GM12865 (cell line): ENCODE data around the gene ITPRID1.

Experiments
- DNase-seq: peaks from one replicate; pipeline ENCODE4 v3.0.0; 2010; ENCODE audit warnings: low read depth
- H3K4me3 ChIP-seq: 2 replicates; pipeline ENCODE4 v1.5.1; 2011; ENCODE audit warnings: mild to moderate bottlenecking, low read depth, low read length, control low read depth
- TF ChIP-seq, protein P1 (sequence below): IDR thresholded peaks from 2 replicates; pipeline ENCODE4 v1.5.1; 2011; ENCODE audit warnings: low read length, control low read depth, low read depth, inconsistent platforms; ENCODE audit not compliant: insufficient read depth; ENCODE audit errors: missing control alignments

Gene ITPRID1

DNA sequence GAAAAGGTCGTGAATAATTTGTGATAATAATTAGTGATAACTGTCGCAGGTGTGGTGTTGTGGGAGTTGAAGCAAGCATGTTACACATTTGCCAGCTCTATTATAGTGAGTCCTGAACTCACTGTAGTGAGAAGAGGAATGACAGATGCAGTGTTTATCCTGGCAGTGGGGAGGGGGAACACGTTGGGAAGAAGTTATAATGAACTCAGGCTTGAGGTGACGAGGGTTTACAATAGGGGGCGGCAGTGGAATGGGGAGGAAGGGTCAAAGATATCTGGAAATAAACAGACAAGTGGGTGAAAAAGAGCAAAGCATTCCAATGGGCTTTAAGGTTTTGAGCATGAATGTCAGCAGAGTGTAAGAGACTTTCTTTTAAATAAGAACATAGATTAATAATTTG lies 49.6 kb downstream of the ITPRID1 start:
- no peak for DNase-seq
- TF ChIP-seq, protein P1, sequence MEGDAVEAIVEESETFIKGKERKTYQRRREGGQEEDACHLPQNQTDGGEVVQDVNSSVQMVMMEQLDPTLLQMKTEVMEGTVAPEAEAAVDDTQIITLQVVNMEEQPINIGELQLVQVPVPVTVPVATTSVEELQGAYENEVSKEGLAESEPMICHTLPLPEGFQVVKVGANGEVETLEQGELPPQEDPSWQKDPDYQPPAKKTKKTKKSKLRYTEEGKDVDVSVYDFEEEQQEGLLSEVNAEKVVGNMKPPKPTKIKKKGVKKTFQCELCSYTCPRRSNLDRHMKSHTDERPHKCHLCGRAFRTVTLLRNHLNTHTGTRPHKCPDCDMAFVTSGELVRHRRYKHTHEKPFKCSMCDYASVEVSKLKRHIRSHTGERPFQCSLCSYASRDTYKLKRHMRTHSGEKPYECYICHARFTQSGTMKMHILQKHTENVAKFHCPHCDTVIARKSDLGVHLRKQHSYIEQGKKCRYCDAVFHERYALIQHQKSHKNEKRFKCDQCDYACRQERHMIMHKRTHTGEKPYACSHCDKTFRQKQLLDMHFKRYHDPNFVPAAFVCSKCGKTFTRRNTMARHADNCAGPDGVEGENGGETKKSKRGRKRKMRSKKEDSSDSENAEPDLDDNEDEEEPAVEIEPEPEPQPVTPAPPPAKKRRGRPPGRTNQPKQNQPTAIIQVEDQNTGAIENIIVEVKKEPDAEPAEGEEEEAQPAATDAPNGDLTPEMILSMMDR: no peak
- H3K4me3 ChIP-seq: no peak overlapping the region

DNA sequence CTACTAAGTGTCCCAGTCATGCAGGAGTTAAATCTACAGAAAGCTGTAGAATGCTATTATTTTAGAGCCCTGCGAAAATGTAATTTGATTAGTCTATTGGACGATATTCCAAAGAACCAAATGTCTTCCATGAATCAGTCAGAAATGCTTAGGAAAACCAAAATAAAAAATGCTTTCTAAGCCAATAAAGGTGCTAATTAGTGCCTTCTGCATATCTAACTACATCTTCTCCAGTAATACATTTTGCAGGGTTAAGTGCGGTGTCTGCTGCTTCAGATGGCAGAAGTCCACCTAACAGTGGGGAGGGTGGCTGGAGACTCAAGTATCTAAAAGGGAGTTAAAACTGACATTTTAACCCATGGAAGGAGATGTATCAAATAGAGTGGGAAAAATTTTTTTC lies 50.1 kb downstream of the ITPRID1 start:
- no peak for DNase-seq
- TF ChIP-seq, protein P1: no peak
- no peak overlapping the region for H3K4me3 ChIP-seq

DNA sequence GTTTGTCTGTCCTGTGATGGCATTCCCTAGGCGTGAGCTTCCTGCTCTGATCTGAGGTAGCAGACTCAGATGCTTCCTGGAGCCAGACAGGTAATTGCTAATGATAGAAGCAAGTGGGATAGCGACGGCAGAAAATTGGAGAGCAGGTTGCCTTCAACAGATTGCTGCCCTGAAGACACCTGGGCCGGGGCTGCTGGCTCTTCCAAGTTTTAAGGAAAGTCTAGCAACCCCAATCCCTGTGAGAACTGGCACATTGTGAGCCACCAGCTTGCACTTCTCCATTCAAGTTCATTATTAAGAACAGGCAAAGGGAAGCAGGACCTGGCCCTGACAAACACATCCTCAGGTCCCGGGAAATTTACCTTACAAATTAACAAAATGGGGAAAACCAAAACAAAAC lies 50.8 kb downstream of the ITPRID1 start:
- DNase-seq: no peak
- H3K4me3 ChIP-seq: no peak overlapping the region
- TF ChIP-seq, protein P1: no peak

DNA sequence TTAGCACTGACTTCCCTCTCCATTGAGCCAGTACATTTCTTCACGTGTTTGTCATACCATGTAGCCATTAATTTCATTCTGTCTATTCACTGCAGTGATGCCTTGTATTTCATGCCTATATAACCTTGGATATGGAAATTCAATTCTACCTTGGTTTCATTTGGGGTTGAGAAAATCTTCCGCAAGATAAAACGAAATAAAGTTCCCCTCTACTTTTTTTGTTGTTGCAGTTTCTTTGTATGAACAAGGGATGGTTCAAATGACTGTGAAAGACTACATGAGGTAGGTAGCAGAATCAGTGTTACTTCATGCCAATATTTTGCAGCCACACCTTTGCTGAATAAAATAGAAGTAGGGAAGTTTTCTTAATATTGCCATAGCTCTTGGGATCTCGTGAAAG lies 55.6 kb downstream of the ITPRID1 start:
- TF ChIP-seq, protein P1: no peak
- H3K4me3 ChIP-seq: no peak overlapping the region
- no peak for DNase-seq

DNA sequence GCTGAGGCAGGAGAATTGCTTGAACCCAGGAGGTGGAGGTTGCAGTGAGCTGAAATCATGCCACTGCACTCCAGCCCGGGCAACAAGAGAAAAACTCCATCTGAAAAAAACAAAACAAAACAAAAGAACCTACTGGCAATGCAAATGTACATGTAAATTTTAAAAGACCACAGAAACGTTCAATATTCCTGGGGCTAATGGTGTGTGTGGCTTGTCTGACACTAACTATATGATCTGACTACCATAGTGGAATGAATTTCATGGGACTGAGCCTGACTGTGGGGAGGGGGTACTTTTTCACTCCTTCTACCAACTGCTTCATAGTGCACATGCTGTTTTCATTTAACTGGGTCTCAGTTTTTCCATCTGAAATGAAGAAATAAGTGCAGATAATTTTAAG lies 69.6 kb downstream of the ITPRID1 start:
- no peak overlapping the region for H3K4me3 ChIP-seq
- DNase-seq: no peak
- TF ChIP-seq, protein P1: no peak

DNA sequence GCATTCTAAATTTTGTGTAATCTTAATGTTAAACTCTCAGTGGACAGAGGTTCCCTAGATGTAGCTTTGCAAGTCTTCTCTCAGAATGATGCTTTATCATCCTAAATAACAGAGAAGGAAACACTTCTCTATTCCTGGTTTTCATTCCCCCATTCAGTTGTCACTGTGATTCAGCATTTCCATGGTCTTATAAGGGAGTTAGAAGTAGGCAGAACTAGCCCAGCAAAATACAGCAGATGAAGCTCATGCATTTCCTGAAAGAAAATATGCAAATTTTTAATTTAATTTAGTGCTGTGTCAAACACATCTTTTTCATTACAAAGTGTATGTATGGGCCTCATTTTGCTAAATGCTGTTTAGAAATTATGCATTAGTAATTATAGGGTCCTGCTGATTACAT lies 70.1 kb downstream of the ITPRID1 start:
- no peak overlapping the region for H3K4me3 ChIP-seq
- TF ChIP-seq, protein P1: no peak
- no peak for DNase-seq

DNA sequence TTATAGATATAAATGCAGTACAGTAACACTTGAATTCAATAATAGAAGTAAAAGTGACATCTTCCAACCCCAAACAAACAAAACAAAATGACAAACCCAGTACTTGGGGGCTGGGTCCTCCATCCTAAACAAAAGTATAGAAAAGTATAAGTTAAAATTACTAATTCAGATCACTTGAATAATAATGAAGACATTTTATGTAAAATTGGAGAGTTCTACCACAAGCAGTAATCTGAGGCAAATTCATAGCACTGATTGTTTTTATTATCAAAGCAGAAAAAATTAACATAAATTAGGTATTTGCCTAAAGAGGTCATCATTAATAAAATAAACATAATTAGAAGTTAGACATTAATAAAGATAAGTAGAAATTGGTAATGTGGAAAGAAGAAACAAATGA lies 81.5 kb downstream of the ITPRID1 start:
- DNase-seq: no peak
- TF ChIP-seq, protein P1: no peak
- no peak overlapping the region for H3K4me3 ChIP-seq
